Neural progenitor cell (in vitro differentiated cells): Measurements from ENCODE around the gene C17orf114.

Source experiments
- DNase-seq: peaks from one replicate; pipeline ENCODE4 v3.0.0-alpha.2; 2016; ENCODE audit warnings: low spot score
- H2AFZ ChIP-seq: fragments of 200-600 bp; sonication (generic); replicated peaks from 2 replicates; pipeline ENCODE4 v1.6.1; 2016; ENCODE audit warnings: antibody characterized with exemption
- H3F3A ChIP-seq: fragments of 200-600 bp; sonication (generic); 2 replicates; pipeline ENCODE4 v1.6.1; 2016; ENCODE audit warnings: antibody characterized with exemption, low read depth
- H3K27ac ChIP-seq: fragments of 200-600 bp; sonication (generic); 2 replicates; pipeline ENCODE4 v1.5.1; 2016; ENCODE audit warnings: mild to moderate bottlenecking
- H3K27me3 ChIP-seq: fragments of 200-600 bp; sonication (generic); 2 replicates; pipeline ENCODE4 v1.6.1; 2016; ENCODE audit warnings: mild to moderate bottlenecking, moderate library complexity
- H3K36me3 ChIP-seq: fragments of 200-600 bp; sonication (generic); 2 replicates; pipeline ENCODE4 v1.5.1; 2016
- H3K4me1 ChIP-seq: fragments of 200-600 bp; sonication (generic); 2 replicates; pipeline ENCODE4 v1.6.1; 2016; ENCODE audit warnings: mixed run types
- H3K4me2 ChIP-seq: fragments of 200-600 bp; sonication (generic); 2 replicates; pipeline ENCODE4 v1.6.1; 2016
- H3K4me3 ChIP-seq: fragments of 200-600 bp; sonication (generic); 2 replicates; pipeline ENCODE4 v1.5.1; 2016
- H3K79me2 ChIP-seq: fragments of 200-600 bp; sonication (generic); 2 replicates; pipeline ENCODE4 v1.6.1; 2016; ENCODE audit warnings: low read depth
- H3K9ac ChIP-seq: fragments of 200-600 bp; sonication (generic); 2 replicates; pipeline ENCODE4 v1.6.1; 2016
- H3K9me3 ChIP-seq: fragments of 200-600 bp; sonication (generic); 2 replicates; pipeline ENCODE4 v1.5.1; 2016; ENCODE audit warnings: low read depth
- H4K20me1 ChIP-seq: fragments of 200-600 bp; sonication (generic); 2 replicates; pipeline ENCODE4 v1.6.1; 2016; ENCODE audit warnings: low read depth
- H3K27ac Mint-ChIP-seq: 3 replicates; pipeline ENCODE4 v1.8.0; 2021; ENCODE audit warnings: mixed read lengths
- H3K27me3 Mint-ChIP-seq: 2 replicates; pipeline ENCODE4 v1.8.0; 2022; ENCODE audit warnings: low read depth, mild to moderate bottlenecking, inconsistent platforms, moderate library complexity, mixed read lengths; ENCODE audit not compliant: insufficient read depth
- H3K36me3 Mint-ChIP-seq: 3 replicates; pipeline ENCODE4 v1.8.0; 2021; ENCODE audit warnings: mixed read lengths
- H3K4me1 Mint-ChIP-seq: 3 replicates; pipeline ENCODE4 v1.8.0; 2021; ENCODE audit warnings: mixed read lengths
- H3K4me3 Mint-ChIP-seq: 3 replicates; pipeline ENCODE4 v1.8.0; 2021; ENCODE audit warnings: mild to moderate bottlenecking, moderate library complexity, mixed read lengths
- H3K9me3 Mint-ChIP-seq: 3 replicates; pipeline ENCODE4 v1.8.0; 2020; ENCODE audit warnings: mixed read lengths
- EZH2 ChIP-seq: fragments of 200-600 bp; sonication (generic); IDR thresholded peaks from 2 replicates; pipeline ENCODE4 v1.6.1; 2017; ENCODE audit warnings: antibody characterized with exemption, mild to moderate bottlenecking, moderate library complexity
- EZH2phosphoT487 ChIP-seq: fragments of 200-600 bp; sonication (generic); IDR thresholded peaks from 2 replicates; pipeline ENCODE4 v1.6.1; 2017; ENCODE audit warnings: antibody characterized with exemption
- TF ChIP-seq, protein P1 (sequence below): fragments of 200-600 bp; sonication (generic); IDR thresholded peaks from 2 replicates; pipeline ENCODE4 v1.5.1; 2017; ENCODE audit warnings: antibody characterized with exemption, mild to moderate bottlenecking

C17orf114 gene

DNA sequence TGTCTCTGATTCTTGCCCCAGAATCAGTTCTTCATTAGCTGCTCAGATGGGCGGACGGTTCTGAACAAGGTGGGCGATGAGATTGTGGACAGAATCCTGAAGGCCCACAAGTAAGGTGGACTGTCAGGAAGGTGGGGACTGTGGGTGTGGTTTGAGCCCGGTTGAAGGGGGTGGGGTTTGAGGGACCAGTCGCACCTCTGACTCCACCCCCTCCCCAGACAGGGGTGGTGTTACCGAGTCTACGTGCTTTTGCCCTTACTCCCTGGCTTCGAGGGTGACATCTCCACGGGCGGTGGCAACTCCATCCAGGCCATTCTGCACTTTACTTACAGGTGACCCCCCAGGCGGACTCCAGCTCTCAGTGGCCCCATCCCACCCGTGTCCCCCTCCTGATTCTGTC is 16.1 kb upstream of the C17orf114 start:
- H3K27ac ChIP-seq = no peak overlapping the region
- H2AFZ ChIP-seq = no peak overlapping the region
- H3F3A ChIP-seq = no peaks in the 10 kb centered on the region
- no peaks in the 10 kb centered on the region for H4K20me1 ChIP-seq
- H3K9me3 ChIP-seq = no peaks in the 10 kb centered on the region
- no peak overlapping the region for H3K4me3 ChIP-seq
- H3K27me3 ChIP-seq = no peaks in the 10 kb centered on the region
- Mint-ChIP-seq H3K9me3 (peaks cover 2% of the 10 kb centered on the region), H3K27ac (no peak overlapping the region), H3K4me1 (no peaks in the 10 kb centered on the region), H3K36me3 (peaks cover 10% of the 10 kb centered on the region), H3K4me3 (no peak overlapping the region), H3K27me3 (peaks cover 3% of the 10 kb centered on the region)
- TF ChIP-seq, protein P1, sequence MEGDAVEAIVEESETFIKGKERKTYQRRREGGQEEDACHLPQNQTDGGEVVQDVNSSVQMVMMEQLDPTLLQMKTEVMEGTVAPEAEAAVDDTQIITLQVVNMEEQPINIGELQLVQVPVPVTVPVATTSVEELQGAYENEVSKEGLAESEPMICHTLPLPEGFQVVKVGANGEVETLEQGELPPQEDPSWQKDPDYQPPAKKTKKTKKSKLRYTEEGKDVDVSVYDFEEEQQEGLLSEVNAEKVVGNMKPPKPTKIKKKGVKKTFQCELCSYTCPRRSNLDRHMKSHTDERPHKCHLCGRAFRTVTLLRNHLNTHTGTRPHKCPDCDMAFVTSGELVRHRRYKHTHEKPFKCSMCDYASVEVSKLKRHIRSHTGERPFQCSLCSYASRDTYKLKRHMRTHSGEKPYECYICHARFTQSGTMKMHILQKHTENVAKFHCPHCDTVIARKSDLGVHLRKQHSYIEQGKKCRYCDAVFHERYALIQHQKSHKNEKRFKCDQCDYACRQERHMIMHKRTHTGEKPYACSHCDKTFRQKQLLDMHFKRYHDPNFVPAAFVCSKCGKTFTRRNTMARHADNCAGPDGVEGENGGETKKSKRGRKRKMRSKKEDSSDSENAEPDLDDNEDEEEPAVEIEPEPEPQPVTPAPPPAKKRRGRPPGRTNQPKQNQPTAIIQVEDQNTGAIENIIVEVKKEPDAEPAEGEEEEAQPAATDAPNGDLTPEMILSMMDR = no peak
- no peak overlapping the region for H3K4me2 ChIP-seq
- no peak overlapping the region for H3K9ac ChIP-seq
- no peaks in the 10 kb centered on the region for H3K4me1 ChIP-seq
- no peak for DNase-seq
- H3K36me3 ChIP-seq = no peaks in the 10 kb centered on the region
- no peaks in the 10 kb centered on the region for H3K79me2 ChIP-seq

- Histone ChIP-seq H3K79me2 (no peaks in the 10 kb centered on the region), H4K20me1 (no peaks in the 10 kb centered on the region), H3K27ac (no peak overlapping the region), H3K4me1 (no peaks in the 10 kb centered on the region), H3K4me2 (no peak overlapping the region), H3F3A (no peaks in the 10 kb centered on the region), H3K9me3 (no peaks in the 10 kb centered on the region), H3K36me3 (no peaks in the 10 kb centered on the region), H2AFZ (no peak overlapping the region), H3K27me3 (no peaks in the 10 kb centered on the region), H3K9ac (no peak overlapping the region), H3K4me3 (no peak overlapping the region)
- Mint-ChIP-seq H3K27ac (no peak overlapping the region), H3K9me3 (peaks cover 2% of the 10 kb centered on the region), H3K4me1 (no peaks in the 10 kb centered on the region), H3K4me3 (no peak overlapping the region), H3K36me3 (peaks cover 10% of the 10 kb centered on the region), H3K27me3 (peaks cover 3% of the 10 kb centered on the region)
- DNase-seq = no peak
- TF ChIP-seq EZH2 (no peak), EZH2phosphoT487 (no peak)
- TF ChIP-seq, protein P1 = no peak
Observed at GRCh38 chr17:4816826-4817225, 14.7 kb upstream of the C17orf114 start.

DNA sequence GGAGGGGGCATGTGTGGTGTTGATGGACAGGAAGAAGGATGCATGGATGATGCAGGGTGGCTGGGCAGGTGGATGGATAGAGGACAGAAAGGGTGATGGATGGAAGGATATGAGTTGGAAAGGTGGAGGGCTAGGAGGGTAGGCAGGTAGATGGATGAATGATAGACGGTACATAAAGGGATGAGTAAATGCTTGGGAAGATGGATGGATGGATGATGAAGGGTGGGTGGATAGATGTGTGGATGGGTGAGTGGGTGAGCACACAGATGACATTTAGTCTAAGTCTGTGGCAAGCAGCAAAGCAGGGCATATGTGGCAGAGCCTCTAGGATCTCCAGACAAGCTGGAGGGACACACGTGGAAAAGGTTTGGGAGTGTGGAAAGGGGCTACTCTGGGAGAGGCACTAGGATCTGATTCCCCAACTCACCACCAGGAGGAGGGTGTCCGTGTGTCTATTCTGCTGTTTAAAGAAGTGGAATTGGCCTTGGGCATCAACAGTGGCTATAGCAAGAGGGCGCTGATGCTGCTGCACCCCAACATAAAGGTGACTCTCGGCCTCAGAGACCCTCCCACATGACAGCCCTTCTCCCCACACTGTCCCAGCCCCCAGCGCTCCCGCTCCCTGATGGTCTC is 13.0 kb upstream of the C17orf114 start:
- H3K36me3 Mint-ChIP-seq = peaks cover 15% of the 10 kb centered on the region
- H3K36me3 ChIP-seq = no peaks in the 10 kb centered on the region
- H3K79me2 ChIP-seq = no peaks in the 10 kb centered on the region
- no peaks in the 10 kb centered on the region for H3K9me3 ChIP-seq
- no peaks in the 10 kb centered on the region for H3K4me1 ChIP-seq
- no peak overlapping the region for H3K4me3 Mint-ChIP-seq
- H4K20me1 ChIP-seq = no peaks in the 10 kb centered on the region
- H3K27ac Mint-ChIP-seq = no peak overlapping the region
- H3K27me3 Mint-ChIP-seq = peaks cover 3% of the 10 kb centered on the region
- no peaks in the 10 kb centered on the region for H3F3A ChIP-seq
- no peak overlapping the region for H2AFZ ChIP-seq
- no peak overlapping the region for H3K9ac ChIP-seq
- peaks cover 3% of the 10 kb centered on the region for H3K4me1 Mint-ChIP-seq
- peaks cover 2% of the 10 kb centered on the region for H3K9me3 Mint-ChIP-seq
- no peak overlapping the region for H3K27ac ChIP-seq
- DNase-seq = no peak
- H3K27me3 ChIP-seq = no peaks in the 10 kb centered on the region
- no peak overlapping the region for H3K4me2 ChIP-seq
- TF ChIP-seq, protein P1 = peak; percentile 24
- no peak for TF ChIP-seq EZH2
- no peak for TF ChIP-seq EZH2phosphoT487
- no peak overlapping the region for H3K4me3 ChIP-seq
